ENCODE data around the gene RHBDD2.
"Not testable (repeated sequence)": the region's sequence is repeated elsewhere in the genome, so short reads cannot be mapped to it uniquely, and the experiment has no call there.

Gene RHBDD2

DNA sequence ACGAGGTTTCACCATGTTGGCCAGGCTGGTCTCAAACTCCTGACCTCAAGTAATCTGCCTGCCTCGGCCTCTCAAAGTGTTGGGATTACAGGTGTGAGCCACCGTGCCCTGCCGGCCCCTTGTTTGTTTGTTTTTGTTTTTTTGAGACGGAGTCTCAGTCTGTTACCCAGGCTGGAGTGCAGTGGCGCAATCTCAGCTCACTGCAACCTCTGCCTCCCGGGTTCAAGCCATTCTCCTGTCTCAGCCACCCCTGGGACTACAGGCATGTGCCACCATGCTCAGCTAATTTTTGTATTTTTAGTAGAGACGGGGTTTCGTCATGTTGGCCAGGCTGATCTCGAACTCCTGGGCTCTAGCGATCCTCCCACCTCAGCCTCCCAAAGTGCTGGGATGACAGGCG is 32.4 kb downstream of the RHBDD2 start:
- Histone ChIP-seq H3K4me1 (ENCODE audit: control insufficient read depth, insufficient read depth, low read depth, low read length) (peaks cover 11% of the 10 kb centered on the region), H3K79me1 (replicated peaks; ENCODE audit: low read length, poor library complexity, severe bottlenecking) (peaks cover 13% of the 10 kb centered on the region)
- H3K4me2 ChIP-seq (ENCODE audit: low read length, poor library complexity, severe bottlenecking); H3K27ac ChIP-seq (ENCODE audit: low read length, poor library complexity, severe bottlenecking); H2BK120ac ChIP-seq (ENCODE audit: low read depth, low read length); H3K4ac ChIP-seq (ENCODE audit: low read depth in 1 of 2, low read length in 2 of 2); H4K91ac ChIP-seq (ENCODE audit: low read length); H3K36me3 ChIP-seq (ENCODE audit: control insufficient read depth in 1 of 2, insufficient read depth in 2 of 2, low read depth in 1 of 2, low read length in 2 of 2); H3K18ac ChIP-seq (ENCODE audit: low read depth in 1 of 2, low read length in 2 of 2); H3K27me3 ChIP-seq (ENCODE audit: control insufficient read depth in 1 of 2, insufficient read depth in 1 of 2, low read length in 2 of 2); H3K9me3 ChIP-seq (ENCODE audit: control insufficient read depth, low read length); H3K9ac ChIP-seq (ENCODE audit: low read length); H2BK15ac ChIP-seq (ENCODE audit: low read depth, poor library complexity, severe bottlenecking); H2BK12ac ChIP-seq (ENCODE audit: low read length in 2 of 2); H3K4me3 ChIP-seq (ENCODE audit: insufficient read depth in 1 of 2, low read depth in 1 of 2, low read length in 2 of 2); H2BK5ac ChIP-seq (ENCODE audit: low read depth, low read length, poor library complexity, severe bottlenecking); DNase-seq; H2AK5ac ChIP-seq (ENCODE audit: low read length, severe bottlenecking); H3K14ac ChIP-seq (ENCODE audit: low read length in 2 of 2); H2AFZ ChIP-seq (ENCODE audit: low read depth, low read length); H4K8ac ChIP-seq (ENCODE audit: low read length); H3K23ac ChIP-seq (ENCODE audit: low read length in 2 of 2): not testable (repeated sequence)
- 83% methylated on average over 9 of the region's 12 CpGs for WGBS

DNA sequence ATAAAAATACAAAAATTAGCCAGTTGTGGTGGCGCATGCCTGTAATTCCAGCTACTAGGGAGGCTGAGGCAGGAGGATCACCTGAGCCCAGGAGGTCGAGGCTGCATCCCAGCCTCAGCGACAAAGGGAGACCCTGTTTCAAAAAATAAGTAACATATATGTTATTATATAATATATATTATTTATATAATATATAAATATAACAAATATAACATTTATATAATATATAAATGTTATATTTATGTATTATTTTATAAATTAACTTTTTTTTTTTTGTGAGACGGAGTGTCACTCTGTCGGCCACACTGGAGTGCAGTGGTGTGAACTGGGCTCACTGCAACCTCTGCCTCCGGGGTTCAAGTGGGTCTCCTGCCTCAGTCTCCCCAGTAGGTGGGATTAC is 34.6 kb downstream of the RHBDD2 start:
- H2AFZ ChIP-seq (ENCODE audit: low read depth, low read length), result no peak overlapping the region

DNA sequence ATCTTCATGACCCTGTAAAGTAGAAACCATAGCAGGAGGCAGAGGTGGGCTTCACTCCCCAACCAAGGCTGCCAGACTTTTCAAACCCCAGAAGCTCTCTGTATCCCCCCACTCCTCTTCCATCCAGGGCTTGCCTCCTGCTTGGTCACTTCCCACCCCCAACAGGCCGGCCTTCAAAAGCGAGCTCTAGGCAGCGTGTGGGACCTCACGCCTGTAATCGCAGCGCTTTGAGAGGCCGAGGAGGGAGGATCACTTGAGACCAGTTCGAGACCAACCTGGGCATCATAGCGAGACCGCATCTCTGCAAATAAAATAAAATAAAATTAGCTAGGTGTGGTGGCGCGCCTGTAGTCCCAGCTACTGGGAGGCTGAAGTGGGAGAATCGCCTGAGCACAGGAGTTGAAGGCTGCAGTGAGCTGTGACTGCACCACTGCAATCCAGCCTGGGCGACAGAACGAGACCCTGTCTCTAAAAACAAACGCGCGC is 35.4 kb downstream of the RHBDD2 start:
- H3K79me1 ChIP-seq (replicated peaks; ENCODE audit: low read length, poor library complexity, severe bottlenecking), result peaks cover 23% of the 10 kb centered on the region
- H3K36me3 ChIP-seq (ENCODE audit: control insufficient read depth in 1 of 2, insufficient read depth in 2 of 2, low read depth in 1 of 2, low read length in 2 of 2), result peaks cover 4 to 6% of the 10 kb centered on the region in 2 experiments
- peak overlapping the region; percentile 98 for H3K18ac ChIP-seq (ENCODE audit: low read depth in 1 of 2, low read length in 2 of 2)
- peak overlapping the region; percentile 95 for H4K91ac ChIP-seq (ENCODE audit: low read length)
- H3K23ac ChIP-seq (ENCODE audit: low read length in 2 of 2), result peak overlapping the region in 1 of 2 experiments; percentile 23
- H2BK120ac ChIP-seq (ENCODE audit: low read depth, low read length), result no peak overlapping the region
- H2BK15ac ChIP-seq (ENCODE audit: low read depth, poor library complexity, severe bottlenecking), result no peak overlapping the region
- no peaks in the 10 kb centered on the region for H3K27me3 ChIP-seq (ENCODE audit: control insufficient read depth in 1 of 2, insufficient read depth in 1 of 2, low read length in 2 of 2)
- H3K4me3 ChIP-seq (ENCODE audit: insufficient read depth in 1 of 2, low read depth in 1 of 2, low read length in 2 of 2), result peak overlapping the region; percentile 94 to 99
- 57% methylated on average over 18 of the region's 18 CpGs for WGBS
- no peak for DNase-seq
- peak overlapping the region; percentile 71 to 93 for H3K4ac ChIP-seq (ENCODE audit: low read depth in 1 of 2, low read length in 2 of 2)
- H3K14ac ChIP-seq (ENCODE audit: low read length in 2 of 2), result peak overlapping the region in 1 of 2 experiments; percentile 85
- H3K4me2 ChIP-seq (ENCODE audit: low read length, poor library complexity, severe bottlenecking), result peak overlapping the region; percentile 100
- H3K4me1 ChIP-seq (ENCODE audit: control insufficient read depth, insufficient read depth, low read depth, low read length), result peaks cover 9% of the 10 kb centered on the region
- peak overlapping the region in 1 of 2 experiments; percentile 37 for H2BK12ac ChIP-seq (ENCODE audit: low read length in 2 of 2)
- H2AK5ac ChIP-seq (ENCODE audit: low read length, severe bottlenecking), result peak overlapping the region; percentile 36
- no peak overlapping the region for H2BK5ac ChIP-seq (ENCODE audit: low read depth, low read length, poor library complexity, severe bottlenecking)
- H3K9ac ChIP-seq (ENCODE audit: low read length), result peak overlapping the region; percentile 97
- no peaks in the 10 kb centered on the region for H3K9me3 ChIP-seq (ENCODE audit: control insufficient read depth, low read length)
- H4K8ac ChIP-seq (ENCODE audit: low read length), result peak overlapping the region; percentile 99
- peak overlapping the region; percentile 79 for H2AFZ ChIP-seq (ENCODE audit: low read depth, low read length)
- peak overlapping the region; percentile 65 for H3K27ac ChIP-seq (ENCODE audit: low read length, poor library complexity, severe bottlenecking)

More for the DNA sequence above, 34.6 kb downstream of the RHBDD2 start:
- Histone ChIP-seq H4K8ac (ENCODE audit: low read length) (no peak overlapping the region), H3K4me3 (ENCODE audit: insufficient read depth in 1 of 2, low read depth in 1 of 2, low read length in 2 of 2) (no peak overlapping the region), H3K27me3 (ENCODE audit: control insufficient read depth in 1 of 2, insufficient read depth in 1 of 2, low read length in 2 of 2) (no peaks in the 10 kb centered on the region), H4K91ac (ENCODE audit: low read length) (no peak overlapping the region), H3K4me2 (ENCODE audit: low read length, poor library complexity, severe bottlenecking) (no peak overlapping the region), H3K18ac (ENCODE audit: low read depth in 1 of 2, low read length in 2 of 2) (no peak overlapping the region), H3K9me3 (ENCODE audit: control insufficient read depth, low read length) (no peaks in the 10 kb centered on the region), H2BK12ac (ENCODE audit: low read length in 2 of 2) (no peak overlapping the region), H3K36me3 (ENCODE audit: control insufficient read depth in 1 of 2, insufficient read depth in 2 of 2, low read depth in 1 of 2, low read length in 2 of 2) (peaks cover 3 to 4% of the 10 kb centered on the region in 2 experiments), H2AK5ac (ENCODE audit: low read length, severe bottlenecking) (no peak overlapping the region), H3K9ac (ENCODE audit: low read length) (no peak overlapping the region), H3K14ac (ENCODE audit: low read length in 2 of 2) (no peak overlapping the region), H3K79me1 (replicated peaks; ENCODE audit: low read length, poor library complexity, severe bottlenecking) (peaks cover 19% of the 10 kb centered on the region), H2BK5ac (ENCODE audit: low read depth, low read length, poor library complexity, severe bottlenecking) (no peak overlapping the region), H2BK15ac (ENCODE audit: low read depth, poor library complexity, severe bottlenecking) (no peak overlapping the region), H3K27ac (ENCODE audit: low read length, poor library complexity, severe bottlenecking) (no peak overlapping the region), H3K4me1 (ENCODE audit: control insufficient read depth, insufficient read depth, low read depth, low read length) (peaks cover 9% of the 10 kb centered on the region), H2BK120ac (ENCODE audit: low read depth, low read length) (no peak overlapping the region), H3K4ac (ENCODE audit: low read depth in 1 of 2, low read length in 2 of 2) (no peak overlapping the region), H3K23ac (ENCODE audit: low read length in 2 of 2) (no peak overlapping the region)
- WGBS, result 100% methylated on average over 4 of the region's 6 CpGs
- no peak for DNase-seq

DNA sequence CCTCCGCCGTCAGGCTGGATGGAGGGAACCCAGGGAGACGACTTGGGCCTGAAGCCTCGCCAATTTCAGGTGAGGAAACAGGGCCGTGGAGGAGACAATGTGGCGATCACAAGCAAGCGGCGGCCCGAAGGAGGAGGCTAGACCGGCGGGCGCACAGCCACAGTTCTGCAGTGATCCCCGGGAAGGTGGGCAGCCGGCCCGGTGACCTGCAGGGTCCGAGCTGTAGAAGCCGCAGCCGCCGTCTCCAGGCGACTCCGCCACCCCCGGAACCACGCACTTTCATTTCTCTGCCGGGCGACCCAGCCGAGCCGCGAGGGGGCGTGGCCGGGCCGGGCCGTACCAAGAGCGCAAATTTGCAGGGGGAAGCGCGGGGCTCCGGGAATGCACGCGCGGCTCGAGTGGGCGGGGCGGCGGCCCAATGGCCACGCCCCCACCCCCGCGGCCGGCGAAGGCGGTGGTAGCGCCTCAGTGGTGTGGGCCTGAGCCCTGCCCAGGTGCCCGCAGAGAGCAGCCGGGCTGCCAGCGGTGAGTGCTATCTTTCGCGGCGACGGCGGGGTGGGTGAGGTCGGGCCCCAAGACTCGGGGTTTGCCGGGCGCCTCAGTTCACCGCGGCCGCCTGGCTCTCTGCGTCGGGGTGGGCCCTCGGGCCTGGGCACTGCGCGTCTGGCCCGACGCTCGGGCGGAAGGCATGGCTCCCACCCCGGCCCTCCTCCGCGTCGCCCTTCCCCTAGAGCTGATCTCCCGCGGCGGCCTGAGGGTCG is 36.0 kb downstream of the RHBDD2 start, which contains the start of gene POR:
Gene POR, plus strand, starts transcription at position 501 of the 761 bp plus-strand sequence. CDS start 38,847 bp downstream, outside the sequence.
- Histone ChIP-seq H3K9me3 (ENCODE audit: control insufficient read depth, low read length) (no peaks in the 10 kb centered on the region), H3K18ac (ENCODE audit: low read depth in 1 of 2, low read length in 2 of 2) (peak within 1 kb of the TSS; percentile 98), H3K36me3 (ENCODE audit: control insufficient read depth in 1 of 2, insufficient read depth in 2 of 2, low read depth in 1 of 2, low read length in 2 of 2) (peaks cover 4 to 6% of the 10 kb centered on the region in 2 experiments), H2BK15ac (ENCODE audit: low read depth, poor library complexity, severe bottlenecking) (peak within 1 kb of the TSS; percentile 86), H2AK5ac (ENCODE audit: low read length, severe bottlenecking) (peak within 1 kb of the TSS; percentile 36), H3K27me3 (ENCODE audit: control insufficient read depth in 1 of 2, insufficient read depth in 1 of 2, low read length in 2 of 2) (no peaks in the 10 kb centered on the region), H4K8ac (ENCODE audit: low read length) (peak within 1 kb of the TSS; percentile 99), H2AFZ (ENCODE audit: low read depth, low read length) (peak within 1 kb of the TSS; percentile 85), H3K14ac (ENCODE audit: low read length in 2 of 2) (peak within 1 kb of the TSS in 1 of 2 experiments; percentile 99), H3K4ac (ENCODE audit: low read depth in 1 of 2, low read length in 2 of 2) (peak within 1 kb of the TSS; percentile 93 to 98), H2BK120ac (ENCODE audit: low read depth, low read length) (peak within 1 kb of the TSS; percentile 64), H3K4me2 (ENCODE audit: low read length, poor library complexity, severe bottlenecking) (peak within 1 kb of the TSS; percentile 100), H3K27ac (ENCODE audit: low read length, poor library complexity, severe bottlenecking) (peak within 1 kb of the TSS; percentile 65), H3K4me1 (ENCODE audit: control insufficient read depth, insufficient read depth, low read depth, low read length) (peaks cover 9% of the 10 kb centered on the region), H3K4me3 (ENCODE audit: insufficient read depth in 1 of 2, low read depth in 1 of 2, low read length in 2 of 2) (peak within 1 kb of the TSS; percentile 94 to 99), H4K91ac (ENCODE audit: low read length) (peak within 1 kb of the TSS; percentile 95), H3K79me1 (replicated peaks; ENCODE audit: low read length, poor library complexity, severe bottlenecking) (peaks cover 28% of the 10 kb centered on the region), H2BK5ac (ENCODE audit: low read depth, low read length, poor library complexity, severe bottlenecking) (no peak within 1 kb of the TSS), H3K9ac (ENCODE audit: low read length) (peak within 1 kb of the TSS; percentile 97), H3K23ac (ENCODE audit: low read length in 2 of 2) (peak within 1 kb of the TSS in 1 of 2 experiments; percentile 100), H2BK12ac (ENCODE audit: low read length in 2 of 2) (peak within 1 kb of the TSS; percentile 54 to 76)
- WGBS, result under 1% methylated on average over 68 of the region's 82 CpGs
- DNase-seq, result peak; percentile 91
